Lung (tissue), 16 donors: ENCODE results near the gene LAMP1. TPM values are rescaled to one million over a fixed set of nuclear protein-coding genes. Genes with fewer than 3 reads are reported as not detected.
A peak's percentile ranks its signal among the peaks of the same experiment; 100 is the strongest.
"Not testable (repeated sequence)": the region's sequence is repeated elsewhere in the genome, so short reads cannot be mapped to it uniquely, and the experiment has no call there.

ENCODE experiments used
- ATAC-seq: fragments of 200-7000 bp; cut with Tn5 transposase; one replicate; pipeline ENCODE4 v1.9.1; 2020; ENCODE audit warnings: moderate number of reproducible peaks; ENCODE audit not compliant: insufficient read depth, low FRiP score
- DNase-seq, 3 donors: peaks; one replicate each; pipeline ENCODE4 v3.0.0-alpha.2; 2013 to 2017
- H3K27ac ChIP-seq, 2 donors: one replicate each; pipeline ENCODE4 v1.5.1; 2013; ENCODE audit warnings: mild to moderate bottlenecking in 2 of 2, moderate library complexity in 2 of 2, control low read depth in 1 of 2, inconsistent platforms in 1 of 2, low read depth in 1 of 2, low read length in 1 of 2
- H3K27me3 ChIP-seq, 3 donors: one replicate each; pipeline ENCODE4 v1.5.1; 2013; ENCODE audit warnings: low read length in 2 of 3; ENCODE audit not compliant: control insufficient read depth in 3 of 3, insufficient read depth in 3 of 3
- H3K36me3 ChIP-seq, 4 donors: one replicate each; pipeline ENCODE4 v1.5.1; 2013; ENCODE audit warnings: low read length in 4 of 4, mild to moderate bottlenecking in 1 of 4, moderate library complexity in 1 of 4; ENCODE audit not compliant: control insufficient read depth in 4 of 4, insufficient read depth in 4 of 4
- H3K4me1 ChIP-seq, 5 donors: one replicate each; pipeline ENCODE4 v1.5.1; 2013; ENCODE audit warnings: low read length in 5 of 5, mild to moderate bottlenecking in 2 of 5, moderate library complexity in 1 of 5; ENCODE audit not compliant: control insufficient read depth in 5 of 5, insufficient read depth in 5 of 5
- H3K4me3 ChIP-seq: one replicate; pipeline ENCODE4 v1.5.1; 2013; ENCODE audit warnings: mild to moderate bottlenecking, control low read depth, moderate library complexity
- H3K9ac ChIP-seq, 2 donors: one replicate each; pipeline ENCODE4 v1.5.1; 2013; ENCODE audit warnings: low read length in 2 of 2, control low read depth in 1 of 2; ENCODE audit not compliant: insufficient read depth in 1 of 2
- H3K9me3 ChIP-seq, 4 donors: one replicate each; pipeline ENCODE4 v1.5.1; 2013; ENCODE audit warnings: low read length in 3 of 4, mild to moderate bottlenecking in 1 of 4, moderate library complexity in 1 of 4; ENCODE audit not compliant: control insufficient read depth in 4 of 4, insufficient read depth in 3 of 4
- CTCF ChIP-seq: IDR thresholded peaks from 2 replicates; pipeline ENCODE4 v1.5.1; 2012; ENCODE audit warnings: mild to moderate bottlenecking; ENCODE audit errors: control extremely low read depth, extremely low read depth
- WGBS, 2 donors: extraction: QIAGEN DNeasy Blood & Tissue Kit; methylation state at CpG; one replicate each; pipeline ENCODE4 v1.1.7; 2013; 5-methylcytosine and 5-hydroxymethylcytosine counted together
- long read RNA-seq, 5 donors: transcript quantifications; one replicate each; lab custom pipeline, GENCODE V29; 2026
- polyA plus RNA-seq, 2 donors: library from polyadenylated mRNA; stranded (reverse); fragments of 200-250 nt; gene quantifications; one replicate each; pipeline ENCODE4 v1.2.1, GENCODE V29; 2013
- total RNA-seq, 2 donors: library from RNA; depleted of rRNA in 1 of 2; stranded (reverse); fragments of >200 nt in 1 of 2; gene quantifications; one replicate each; pipeline ENCODE4 v1.2.1, GENCODE V29; 2014 to 2021
- donor health status: control.
- donor health status: control.
- donor health status: Bipolar disorder and iron deficiency.
- donor health status: healthy.
- donor health status: DM: yes; HTN: yes; CAD: no.

LAMP1 gene
- total RNA-seq: 100 to 1,000 TPM in 1 of 2 donors, 10 to 100 TPM in 1; 76.8 to 320 TPM
- 100 to 1,000 TPM in 1 of 2 donors, 10 to 100 TPM in 1; 84.1 to 215 TPM for polyA plus RNA-seq
- long read RNA-seq, donor 1, transcript LAMP1-201 (9 exons, 2,699 nt): major isoform, 41 of 70 reads
- long read RNA-seq, donor 1, partial matches to known transcripts: 28 of 70 reads
- long read RNA-seq, donor 1, other reads (novel, unspliced or antisense): 0 of 70 reads
- long read RNA-seq, donor 2, transcript LAMP1-201 (9 exons, 2,699 nt): major isoform, 10 of 25 reads
- long read RNA-seq, donor 2, partial matches to known transcripts: 15 of 25 reads
- long read RNA-seq, donor 2, other reads (novel, unspliced or antisense): 0 of 25 reads
- long read RNA-seq, donor 3, transcript LAMP1-201 (9 exons, 2,699 nt): major isoform, 20 of 37 reads
- long read RNA-seq, donor 3, partial matches to known transcripts: 17 of 37 reads
- long read RNA-seq, donor 3, other reads (novel, unspliced or antisense): 0 of 37 reads
- long read RNA-seq, donor 4, transcript LAMP1-201 (9 exons, 2,699 nt): major isoform, 8 of 19 reads
- long read RNA-seq, donor 4, partial matches to known transcripts: 11 of 19 reads
- long read RNA-seq, donor 4, other reads (novel, unspliced or antisense): 0 of 19 reads
- long read RNA-seq, donor 5, transcript LAMP1-201 (9 exons, 2,699 nt): major isoform, 50 of 77 reads
- long read RNA-seq, donor 5, partial matches to known transcripts: 27 of 77 reads
- long read RNA-seq, donor 5, other reads (novel, unspliced or antisense): 0 of 77 reads

- peak; percentile 90 for ATAC-seq
- peak within 1 kb of the TSS; percentile 78 to 87 for H3K27ac ChIP-seq
- no peaks in the 10 kb centered on the region for H3K36me3 ChIP-seq
- 0 to 1% methylated on average over 62 to 74 of the region's 74 CpGs for WGBS, 2 donors
- TF ChIP-seq CTCF: no peak
- peaks cover 0 to 21% (median 6%) of the 10 kb centered on the region in 5 donors for H3K4me1 ChIP-seq
- peak within 1 kb of the TSS; percentile 74 to 86 for H3K9ac ChIP-seq
- H3K27me3 ChIP-seq: peaks cover 0 to 5% (median 0%) of the 10 kb centered on the region in 3 donors
- peak within 1 kb of the TSS; percentile 78 for H3K4me3 ChIP-seq
- peak; percentile 97 to 99 (median 99) for DNase-seq
- H3K9me3 ChIP-seq: no peaks in the 10 kb centered on the region
Measured at GRCh38 chr13:113296823-113297369, at the start of gene LAMP1. TSS of gene LAMP1 (plus strand) at chr13:113297239. CDS start at chr13:113297435, 196 bp downstream.

- Histone ChIP-seq H3K9ac (no peak overlapping the region), H3K27me3 (no peaks in the 10 kb centered on the region), H3K36me3 (peaks cover 35 to 56% (median 49%) of the 10 kb centered on the region in 4 donors), H3K4me3 (no peak overlapping the region), H3K4me1 (no peaks in the 10 kb centered on the region), H3K9me3 (no peaks in the 10 kb centered on the region), H3K27ac (no peak overlapping the region)
- no peak for TF ChIP-seq CTCF
- ATAC-seq (no peak), DNase-seq (peak; percentile 52 to 83 (median 71))
- WGBS, 2 donors: 80 to 91% methylated on average over 11 of the region's 11 CpGs
Measured at GRCh38 chr13:113252516-113253095, 44.4 kb upstream of the LAMP1 start.

- not testable (repeated sequence) for H3K9ac ChIP-seq, H3K27ac ChIP-seq, H3K4me1 ChIP-seq, H3K9me3 ChIP-seq, DNase-seq, H3K27me3 ChIP-seq, ATAC-seq, H3K4me3 ChIP-seq
- peaks cover 32 to 44% (median 41%) of the 10 kb centered on the region in 4 donors for H3K36me3 ChIP-seq
- 96 to 98% methylated on average over 6 of the region's 6 CpGs for WGBS, 2 donors
Measured at GRCh38 chr13:113257908-113258307, 39.1 kb upstream of the LAMP1 start.
